ENCODE data around the gene PLCH1.

DNA sequence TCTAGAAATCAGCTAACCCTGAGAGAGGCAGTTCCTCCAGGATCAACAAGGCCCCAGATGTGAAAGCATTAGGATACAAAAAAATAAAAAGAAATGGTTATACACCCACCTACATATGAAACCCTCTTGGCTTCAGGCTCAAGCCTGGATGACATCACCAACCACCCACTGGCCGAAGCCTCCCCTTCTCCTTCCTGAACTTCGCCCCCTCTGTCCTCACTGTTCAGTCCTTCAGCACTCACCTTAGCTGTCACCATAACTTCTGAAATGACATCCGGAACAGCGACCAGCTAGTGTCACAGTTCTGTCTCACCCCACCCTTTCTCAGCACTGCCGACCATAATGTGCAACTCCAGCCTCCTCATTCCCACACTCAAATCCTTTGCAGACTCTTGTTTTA is 98.7 kb downstream of the PLCH1 start:
- TF ChIP-seq, protein P1, sequence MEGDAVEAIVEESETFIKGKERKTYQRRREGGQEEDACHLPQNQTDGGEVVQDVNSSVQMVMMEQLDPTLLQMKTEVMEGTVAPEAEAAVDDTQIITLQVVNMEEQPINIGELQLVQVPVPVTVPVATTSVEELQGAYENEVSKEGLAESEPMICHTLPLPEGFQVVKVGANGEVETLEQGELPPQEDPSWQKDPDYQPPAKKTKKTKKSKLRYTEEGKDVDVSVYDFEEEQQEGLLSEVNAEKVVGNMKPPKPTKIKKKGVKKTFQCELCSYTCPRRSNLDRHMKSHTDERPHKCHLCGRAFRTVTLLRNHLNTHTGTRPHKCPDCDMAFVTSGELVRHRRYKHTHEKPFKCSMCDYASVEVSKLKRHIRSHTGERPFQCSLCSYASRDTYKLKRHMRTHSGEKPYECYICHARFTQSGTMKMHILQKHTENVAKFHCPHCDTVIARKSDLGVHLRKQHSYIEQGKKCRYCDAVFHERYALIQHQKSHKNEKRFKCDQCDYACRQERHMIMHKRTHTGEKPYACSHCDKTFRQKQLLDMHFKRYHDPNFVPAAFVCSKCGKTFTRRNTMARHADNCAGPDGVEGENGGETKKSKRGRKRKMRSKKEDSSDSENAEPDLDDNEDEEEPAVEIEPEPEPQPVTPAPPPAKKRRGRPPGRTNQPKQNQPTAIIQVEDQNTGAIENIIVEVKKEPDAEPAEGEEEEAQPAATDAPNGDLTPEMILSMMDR (IDR thresholded peaks at IDR 0.05; ENCODE audit: low read depth, low read length, missing input control) = no peak
- no peak for TF ChIP-seq HNF4A (conservative IDR thresholded peaks at IDR 0.05)
- no peak for TF ChIP-seq JUND (IDR thresholded peaks at IDR 0.05)
- TF ChIP-seq SP1 (IDR thresholded peaks at IDR 0.05) = no peak
- TF ChIP-seq, protein P2, sequence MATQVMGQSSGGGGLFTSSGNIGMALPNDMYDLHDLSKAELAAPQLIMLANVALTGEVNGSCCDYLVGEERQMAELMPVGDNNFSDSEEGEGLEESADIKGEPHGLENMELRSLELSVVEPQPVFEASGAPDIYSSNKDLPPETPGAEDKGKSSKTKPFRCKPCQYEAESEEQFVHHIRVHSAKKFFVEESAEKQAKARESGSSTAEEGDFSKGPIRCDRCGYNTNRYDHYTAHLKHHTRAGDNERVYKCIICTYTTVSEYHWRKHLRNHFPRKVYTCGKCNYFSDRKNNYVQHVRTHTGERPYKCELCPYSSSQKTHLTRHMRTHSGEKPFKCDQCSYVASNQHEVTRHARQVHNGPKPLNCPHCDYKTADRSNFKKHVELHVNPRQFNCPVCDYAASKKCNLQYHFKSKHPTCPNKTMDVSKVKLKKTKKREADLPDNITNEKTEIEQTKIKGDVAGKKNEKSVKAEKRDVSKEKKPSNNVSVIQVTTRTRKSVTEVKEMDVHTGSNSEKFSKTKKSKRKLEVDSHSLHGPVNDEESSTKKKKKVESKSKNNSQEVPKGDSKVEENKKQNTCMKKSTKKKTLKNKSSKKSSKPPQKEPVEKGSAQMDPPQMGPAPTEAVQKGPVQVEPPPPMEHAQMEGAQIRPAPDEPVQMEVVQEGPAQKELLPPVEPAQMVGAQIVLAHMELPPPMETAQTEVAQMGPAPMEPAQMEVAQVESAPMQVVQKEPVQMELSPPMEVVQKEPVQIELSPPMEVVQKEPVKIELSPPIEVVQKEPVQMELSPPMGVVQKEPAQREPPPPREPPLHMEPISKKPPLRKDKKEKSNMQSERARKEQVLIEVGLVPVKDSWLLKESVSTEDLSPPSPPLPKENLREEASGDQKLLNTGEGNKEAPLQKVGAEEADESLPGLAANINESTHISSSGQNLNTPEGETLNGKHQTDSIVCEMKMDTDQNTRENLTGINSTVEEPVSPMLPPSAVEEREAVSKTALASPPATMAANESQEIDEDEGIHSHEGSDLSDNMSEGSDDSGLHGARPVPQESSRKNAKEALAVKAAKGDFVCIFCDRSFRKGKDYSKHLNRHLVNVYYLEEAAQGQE (IDR thresholded peaks at IDR 0.05) = no peak
- TF ChIP-seq RAD21 (IDR thresholded peaks at IDR 0.05) = no peak
- no peak for TF ChIP-seq EGR1 (IDR thresholded peaks at IDR 0.05; ENCODE audit: low read depth in 2 of 2)
- TF ChIP-seq, protein P3, sequence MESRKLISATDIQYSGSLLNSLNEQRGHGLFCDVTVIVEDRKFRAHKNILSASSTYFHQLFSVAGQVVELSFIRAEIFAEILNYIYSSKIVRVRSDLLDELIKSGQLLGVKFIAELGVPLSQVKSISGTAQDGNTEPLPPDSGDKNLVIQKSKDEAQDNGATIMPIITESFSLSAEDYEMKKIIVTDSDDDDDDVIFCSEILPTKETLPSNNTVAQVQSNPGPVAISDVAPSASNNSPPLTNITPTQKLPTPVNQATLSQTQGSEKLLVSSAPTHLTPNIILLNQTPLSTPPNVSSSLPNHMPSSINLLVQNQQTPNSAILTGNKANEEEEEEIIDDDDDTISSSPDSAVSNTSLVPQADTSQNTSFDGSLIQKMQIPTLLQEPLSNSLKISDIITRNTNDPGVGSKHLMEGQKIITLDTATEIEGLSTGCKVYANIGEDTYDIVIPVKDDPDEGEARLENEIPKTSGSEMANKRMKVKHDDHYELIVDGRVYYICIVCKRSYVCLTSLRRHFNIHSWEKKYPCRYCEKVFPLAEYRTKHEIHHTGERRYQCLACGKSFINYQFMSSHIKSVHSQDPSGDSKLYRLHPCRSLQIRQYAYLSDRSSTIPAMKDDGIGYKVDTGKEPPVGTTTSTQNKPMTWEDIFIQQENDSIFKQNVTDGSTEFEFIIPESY (IDR thresholded peaks at IDR 0.05) = no peak
